SH-SY5Y (cell line): Measurements from ENCODE around the gene CBFA2T3.

ENCODE experiments used
- GATA2 ChIP-seq: IDR thresholded peaks from 2 replicates; pipeline ENCODE4 v1.6.1; 2011; ENCODE audit warnings: mild to moderate bottlenecking, low read depth, low read length
- GATA3 ChIP-seq: IDR thresholded peaks from 2 replicates; pipeline ENCODE4 v1.6.1; 2011; ENCODE audit warnings: low read depth, mild to moderate bottlenecking, low read length, moderate library complexity

DNA sequence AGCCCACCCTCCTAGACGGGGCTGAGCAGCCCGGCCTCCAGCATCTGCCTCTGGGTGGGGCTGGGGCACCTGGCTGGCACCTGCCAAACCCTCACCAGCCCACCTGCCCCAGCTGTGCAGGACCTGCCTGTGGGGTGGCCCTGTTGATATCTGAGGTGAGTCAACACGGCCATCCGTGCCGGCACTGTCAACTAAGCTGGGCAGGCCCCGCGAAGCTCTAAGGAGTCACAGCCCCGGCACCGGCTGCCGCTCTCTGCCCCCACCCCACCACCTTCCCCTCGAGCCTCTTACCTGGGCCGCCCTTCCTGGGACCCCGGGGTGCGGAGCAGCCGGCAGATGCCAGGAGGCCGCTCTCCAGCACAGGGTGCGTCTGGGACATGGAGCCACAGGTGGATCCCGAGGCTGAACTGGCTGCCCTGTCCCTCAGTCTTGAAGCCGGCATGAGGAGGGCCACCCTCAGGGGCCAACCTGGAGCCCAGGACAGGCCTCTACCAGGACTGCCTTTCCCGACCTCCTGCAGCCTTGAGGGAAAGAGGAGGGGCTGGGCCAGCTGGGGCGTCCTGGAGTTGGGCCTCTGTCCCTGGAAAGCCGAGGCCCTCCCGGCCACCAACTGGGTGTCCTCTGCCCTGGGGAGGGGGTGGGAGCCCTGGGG, 515 bp downstream of the CBFA2T3 start:
- TF ChIP-seq GATA3 = no peak
- no peak for TF ChIP-seq GATA2
